ENCODE results near the gene IPO9.
A peak's percentile ranks its signal among the peaks of the same experiment; 100 is the strongest.

IPO9 gene

GRCh38 chr1:201828820-201829774 lies at the start of gene IPO9:
Gene IPO9 (plus strand): TSS chr1:201829157. CDS start chr1:201829210, 53 bp downstream.
- peak; percentile 96 for DNase-seq

- DNase-seq = no peak
These were observed 49.5 kb upstream of the IPO9 start for GRCh38 chr1:201779351-201779880.

GRCh38 chr1:201780952-201781351 lies 48.0 kb upstream of the IPO9 start:
- DNase-seq = no peak

GRCh38 chr1:201781437-201781836 lies 47.5 kb upstream of the IPO9 start:
- no peak for DNase-seq

- DNase-seq = no peak
These were observed 46.6 kb upstream of the IPO9 start for GRCh38 chr1:201782353-201782752.

- DNase-seq = no peak
These were observed 45.9 kb upstream of the IPO9 start for GRCh38 chr1:201783058-201783457.

GRCh38 chr1:201783572-201783971 lies 45.4 kb upstream of the IPO9 start:
- DNase-seq = no peak

- DNase-seq = no peak
These were observed 43.7 kb upstream of the IPO9 start for GRCh38 chr1:201785291-201785690.

- no peak for DNase-seq
These were observed 42.1 kb upstream of the IPO9 start for GRCh38 chr1:201786824-201787223.

GRCh38 chr1:201788296-201788695 lies 40.7 kb upstream of the IPO9 start:
- DNase-seq = no peak

- DNase-seq = no peak
These were observed 39.7 kb upstream of the IPO9 start for GRCh38 chr1:201789245-201789644.

GRCh38 chr1:201790261-201790660 lies 38.7 kb upstream of the IPO9 start:
- DNase-seq = no peak

- DNase-seq = peak; percentile 66
These were observed 37.7 kb upstream of the IPO9 start for GRCh38 chr1:201791051-201791778.

- DNase-seq = peak; percentile 53
These were observed 37.2 kb upstream of the IPO9 start for GRCh38 chr1:201791779-201792173.

- DNase-seq = peak; percentile 85
These were observed 36.2 kb upstream of the IPO9 start for GRCh38 chr1:201792534-201793305.

GRCh38 chr1:201793306-201793925 lies 35.5 kb upstream of the IPO9 start:
- DNase-seq = no peak

- no peak for DNase-seq
These were observed 33.9 kb upstream of the IPO9 start for GRCh38 chr1:201795066-201795465.

- DNase-seq = no peak
These were observed 28.7 kb upstream of the IPO9 start for GRCh38 chr1:201800246-201800645.

GRCh38 chr1:201806801-201807200 lies 22.2 kb upstream of the IPO9 start:
- DNase-seq = no peak

GRCh38 chr1:201807958-201808632 lies 20.9 kb upstream of the IPO9 start:
- DNase-seq = no peak

- no peak for DNase-seq
These were observed 20.3 kb upstream of the IPO9 start for GRCh38 chr1:201808633-201808990.

- DNase-seq = no peak
These were observed 19.1 kb upstream of the IPO9 start for GRCh38 chr1:201809876-201810275.
